HEK293 (cell line): ENCODE data around the gene EPHB3.

ENCODE experiments used
- CTCF ChIA-PET: fragments of 350-600 bp; formaldehyde crosslinking; extraction: SDS; loops from one replicate; lab custom pipeline; 2021; ENCODE audit warnings: antibody characterized with exemption; lab: Yijun Ruan, JAX
- POLR2A ChIA-PET: fragments of 300-600 bp; formaldehyde crosslinking; extraction: SDS; loops from one replicate; lab custom pipeline; 2020; ENCODE audit warnings: antibody characterized with exemption, inconsistent platforms; lab: Yijun Ruan, JAX
- H3K27ac ChIP-seq: fragments of 200-500 bp; sonication (Bioruptor generic); 2 replicates; pipeline ENCODE4 v1.5.1; 2014; ENCODE audit warnings: low read depth, low read length, control low read depth, inconsistent platforms; ENCODE audit errors: extremely low read depth
- H3K36me3 ChIP-seq, 2 experiments: fragments of 200-500 bp in 1 of 2; sonication (Bioruptor generic) in 1 of 2; 1 replicate in 1 of 2; 2 replicates in 1 of 2; pipeline ENCODE4 v1.5.1; 2014 to 2017; ENCODE audit warnings: inconsistent platforms in 2 of 2, low read length in 2 of 2; ENCODE audit not compliant: control insufficient read depth in 2 of 2, insufficient read depth in 1 of 2
- H3K4me1 ChIP-seq: fragments of 200-500 bp; sonication (Bioruptor generic); 2 replicates; pipeline ENCODE4 v1.5.1; 2014; ENCODE audit warnings: mild to moderate bottlenecking, low read length, inconsistent platforms; ENCODE audit not compliant: control insufficient read depth, insufficient read depth
- H3K4me3 ChIP-seq: 2 replicates; pipeline ENCODE4 v1.5.1; 2011; ENCODE audit warnings: low read depth, mild to moderate bottlenecking, control low read depth, low read length, moderate library complexity
- H3K9me3 ChIP-seq: fragments of 200-500 bp; sonication (Bioruptor generic); 2 replicates; pipeline ENCODE4 v1.5.1; 2014; ENCODE audit warnings: low read depth, low read length, inconsistent platforms; ENCODE audit not compliant: control insufficient read depth, insufficient read depth
- PRDM1 ChIP-seq: fragments of 450-650 bp; formaldehyde crosslinking; IDR thresholded peaks from 2 replicates; pipeline ENCODE4; 2016; ENCODE audit warnings: missing biosample characterization, missing genetic modification characterization
- YY2 ChIP-seq: fragments of 450-650 bp; formaldehyde crosslinking; IDR thresholded peaks from 2 replicates; pipeline ENCODE4 v1.5.1; 2016; ENCODE audit warnings: missing biosample characterization, missing genetic modification characterization
- ZBTB21 ChIP-seq: fragments of 450-650 bp; formaldehyde crosslinking; IDR thresholded peaks from 2 replicates; pipeline ENCODE4 v1.5.1; 2017; ENCODE audit warnings: missing biosample characterization, missing genetic modification characterization
- ZFHX2 ChIP-seq: fragments of 450-650 bp; formaldehyde crosslinking; conservative IDR thresholded peaks from 2 replicates; pipeline ENCODE4 v1.5.1; 2016; ENCODE audit warnings: missing biosample characterization, missing genetic modification characterization
- ZFP37 ChIP-seq: fragments of 450-650 bp; formaldehyde crosslinking; IDR thresholded peaks from 2 replicates; pipeline ENCODE4 v1.5.1; 2016; ENCODE audit warnings: missing biosample characterization, missing genetic modification characterization
- ZNF114 ChIP-seq: fragments of 450-650 bp; formaldehyde crosslinking; IDR thresholded peaks from 2 replicates; pipeline ENCODE4 v1.5.0; 2017; ENCODE audit warnings: missing biosample characterization, missing genetic modification characterization
- ZNF140 ChIP-seq: fragments of 450-650 bp; formaldehyde crosslinking; IDR thresholded peaks from 2 replicates; pipeline ENCODE4 v1.5.1; 2016; ENCODE audit warnings: missing biosample characterization, missing genetic modification characterization
- ZNF184 ChIP-seq: fragments of 450-650 bp; IDR thresholded peaks from 2 replicates; pipeline ENCODE4 v1.5.1; 2018; ENCODE audit warnings: missing biosample characterization, mild to moderate bottlenecking, missing genetic modification characterization
- ZNF202 ChIP-seq: fragments of 450-650 bp; formaldehyde crosslinking; IDR thresholded peaks from 2 replicates; pipeline ENCODE4 v1.5.1; 2016; ENCODE audit warnings: missing biosample characterization, missing genetic modification characterization, borderline replicate concordance
- ZNF211 ChIP-seq: fragments of 450-650 bp; formaldehyde crosslinking; IDR thresholded peaks from 2 replicates; pipeline ENCODE4 v1.5.1; 2016; ENCODE audit warnings: low read depth, missing biosample characterization, missing genetic modification characterization
- ZNF24 ChIP-seq: fragments of 450-650 bp; formaldehyde crosslinking; IDR thresholded peaks from 2 replicates; pipeline ENCODE4 v1.5.1; 2016; ENCODE audit warnings: missing biosample characterization, missing genetic modification characterization
- ZNF248 ChIP-seq: fragments of 450-650 bp; formaldehyde crosslinking; IDR thresholded peaks from 2 replicates; pipeline ENCODE4 v1.5.1; 2017; ENCODE audit warnings: missing biosample characterization, missing genetic modification characterization
- ZNF292 ChIP-seq: fragments of 450-650 bp; formaldehyde crosslinking; IDR thresholded peaks from 2 replicates; pipeline ENCODE4 v1.5.1; 2016; ENCODE audit warnings: low read depth, missing biosample characterization, missing genetic modification characterization, borderline replicate concordance
- ZNF335 ChIP-seq: fragments of 450-650 bp; formaldehyde crosslinking; conservative IDR thresholded peaks from 2 replicates; pipeline ENCODE4 v1.5.1; 2016; ENCODE audit warnings: missing biosample characterization, missing genetic modification characterization
- ZNF354C ChIP-seq: fragments of 450-650 bp; formaldehyde crosslinking; IDR thresholded peaks from 2 replicates; pipeline ENCODE4 v1.5.1; 2016; ENCODE audit warnings: missing biosample characterization, missing genetic modification characterization, low read depth, borderline replicate concordance
- ZNF391 ChIP-seq: fragments of 450-650 bp; formaldehyde crosslinking; IDR thresholded peaks from 2 replicates; pipeline ENCODE4 v1.5.1; 2016; ENCODE audit warnings: low read depth, missing biosample characterization, missing genetic modification characterization, borderline replicate concordance
- ZNF514 ChIP-seq: fragments of 450-650 bp; formaldehyde crosslinking; IDR thresholded peaks from 2 replicates; pipeline ENCODE4 v1.5.1; 2016; ENCODE audit warnings: missing biosample characterization, missing genetic modification characterization
- ZNF555 ChIP-seq: fragments of 450-650 bp; formaldehyde crosslinking; conservative IDR thresholded peaks from 2 replicates; pipeline ENCODE4 v1.5.1; 2017; ENCODE audit warnings: missing biosample characterization, mild to moderate bottlenecking, missing genetic modification characterization, inconsistent platforms
- ZNF571 ChIP-seq: fragments of 450-650 bp; formaldehyde crosslinking; IDR thresholded peaks from 2 replicates; pipeline ENCODE4 v1.5.0; 2017; ENCODE audit warnings: missing biosample characterization, missing genetic modification characterization
- ZNF596 ChIP-seq: fragments of 450-650 bp; IDR thresholded peaks from 2 replicates; pipeline ENCODE4 v1.5.0; 2018; ENCODE audit warnings: missing biosample characterization, mild to moderate bottlenecking, missing genetic modification characterization, moderate library complexity
- ZNF600 ChIP-seq: fragments of 450-650 bp; formaldehyde crosslinking; IDR thresholded peaks from 2 replicates; pipeline ENCODE4 v1.5.1; 2016; ENCODE audit warnings: missing biosample characterization, missing genetic modification characterization
- ZNF623 ChIP-seq: fragments of 450-650 bp; formaldehyde crosslinking; IDR thresholded peaks from 2 replicates; pipeline ENCODE4 v1.5.1; 2016; ENCODE audit warnings: missing biosample characterization, missing genetic modification characterization
- TF ChIP-seq, protein P1 (sequence below): fragments of 450-650 bp; formaldehyde crosslinking; IDR thresholded peaks from 2 replicates; pipeline ENCODE4 v1.5.1; 2017; ENCODE audit warnings: missing biosample characterization, missing genetic modification characterization
- TF ChIP-seq, protein P2 (sequence below): fragments of 450-650 bp; formaldehyde crosslinking; IDR thresholded peaks from 2 replicates; pipeline ENCODE4 v1.5.1; 2016; ENCODE audit warnings: missing biosample characterization, missing genetic modification characterization

The EPHB3 gene

DNA sequence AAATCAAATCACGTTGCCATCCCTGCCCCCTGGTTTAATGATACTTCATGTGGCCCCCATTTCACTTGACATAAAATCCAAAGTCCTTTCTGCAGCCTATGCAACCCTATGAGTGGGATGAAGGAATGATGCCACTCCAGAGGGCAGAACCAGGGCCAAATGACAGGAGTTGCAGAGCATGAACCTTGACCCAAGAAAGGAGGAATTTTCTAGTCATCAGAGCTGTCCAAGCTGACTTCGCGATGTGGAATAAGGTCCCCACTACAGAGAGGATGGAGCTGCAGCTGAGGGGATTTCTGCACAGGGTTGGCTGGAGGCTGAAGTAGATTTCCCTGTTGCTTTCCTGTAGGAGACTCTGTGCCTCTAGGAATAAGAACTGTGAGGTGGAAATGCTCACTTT is 15.8 kb upstream of the EPHB3 start:
- Histone ChIP-seq H3K9me3 (no peaks in the 10 kb centered on the region), H3K4me3 (no peak overlapping the region), H3K27ac (no peak overlapping the region), H3K36me3 (no peaks in the 10 kb centered on the region), H3K4me1 (no peaks in the 10 kb centered on the region)
- CTCF ChIA-PET = interaction anchor here (0.5 to 12.4 kb wide), 5 partner anchors 32 to 233 kb away, joined by 3 to 184 read pairs (median 4); no protein-coding TSS in a partner anchor
- POLR2A ChIA-PET = no interaction called here
- TF ChIP-seq ZNF555 (tag by site-specific recombination) (no peak), ZNF354C (no peak), ZFHX2 (tag by site-specific recombination) (no peak), PRDM1 (tag by site-specific recombination) (no peak), ZFP37 (tag by site-specific recombination) (no peak), ZBTB21 (no peak), ZNF623 (tag by site-specific recombination) (no peak), ZNF571 (tag by site-specific recombination) (no peak), ZNF514 (tag by site-specific recombination) (no peak), ZNF140 (tag by site-specific recombination) (no peak), ZNF391 (tag by site-specific recombination) (no peak), ZNF335 (no peak), ZNF184 (no peak), ZNF248 (tag by site-specific recombination) (no peak), ZNF292 (no peak)

- no peaks in the 10 kb centered on the region for H3K36me3 ChIP-seq
- no peak overlapping the region for H3K27ac ChIP-seq
- H3K9me3 ChIP-seq = no peaks in the 10 kb centered on the region
- CTCF ChIA-PET = interaction anchor here (0.5 to 12.4 kb wide), 4 partner anchors 32 to 309 kb away, joined by 3 to 184 read pairs (median 4); no protein-coding TSS in a partner anchor
- POLR2A ChIA-PET = no interaction called here
- H3K4me3 ChIP-seq = no peak overlapping the region
- no peaks in the 10 kb centered on the region for H3K4me1 ChIP-seq
- no peak for TF ChIP-seq YY2 (tag by site-specific recombination)
- TF ChIP-seq ZNF623 (tag by site-specific recombination) = no peak
- TF ChIP-seq ZNF202 (tag by site-specific recombination) = no peak
- TF ChIP-seq ZNF24 (tag by site-specific recombination) = no peak
- TF ChIP-seq ZNF335 = no peak
- TF ChIP-seq, protein P1, sequence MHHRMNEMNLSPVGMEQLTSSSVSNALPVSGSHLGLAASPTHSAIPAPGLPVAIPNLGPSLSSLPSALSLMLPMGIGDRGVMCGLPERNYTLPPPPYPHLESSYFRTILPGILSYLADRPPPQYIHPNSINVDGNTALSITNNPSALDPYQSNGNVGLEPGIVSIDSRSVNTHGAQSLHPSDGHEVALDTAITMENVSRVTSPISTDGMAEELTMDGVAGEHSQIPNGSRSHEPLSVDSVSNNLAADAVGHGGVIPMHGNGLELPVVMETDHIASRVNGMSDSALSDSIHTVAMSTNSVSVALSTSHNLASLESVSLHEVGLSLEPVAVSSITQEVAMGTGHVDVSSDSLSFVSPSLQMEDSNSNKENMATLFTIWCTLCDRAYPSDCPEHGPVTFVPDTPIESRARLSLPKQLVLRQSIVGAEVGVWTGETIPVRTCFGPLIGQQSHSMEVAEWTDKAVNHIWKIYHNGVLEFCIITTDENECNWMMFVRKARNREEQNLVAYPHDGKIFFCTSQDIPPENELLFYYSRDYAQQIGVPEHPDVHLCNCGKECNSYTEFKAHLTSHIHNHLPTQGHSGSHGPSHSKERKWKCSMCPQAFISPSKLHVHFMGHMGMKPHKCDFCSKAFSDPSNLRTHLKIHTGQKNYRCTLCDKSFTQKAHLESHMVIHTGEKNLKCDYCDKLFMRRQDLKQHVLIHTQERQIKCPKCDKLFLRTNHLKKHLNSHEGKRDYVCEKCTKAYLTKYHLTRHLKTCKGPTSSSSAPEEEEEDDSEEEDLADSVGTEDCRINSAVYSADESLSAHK (tag by site-specific recombination) = no peak
- no peak for TF ChIP-seq ZNF600 (tag by site-specific recombination)
- TF ChIP-seq, protein P2, sequence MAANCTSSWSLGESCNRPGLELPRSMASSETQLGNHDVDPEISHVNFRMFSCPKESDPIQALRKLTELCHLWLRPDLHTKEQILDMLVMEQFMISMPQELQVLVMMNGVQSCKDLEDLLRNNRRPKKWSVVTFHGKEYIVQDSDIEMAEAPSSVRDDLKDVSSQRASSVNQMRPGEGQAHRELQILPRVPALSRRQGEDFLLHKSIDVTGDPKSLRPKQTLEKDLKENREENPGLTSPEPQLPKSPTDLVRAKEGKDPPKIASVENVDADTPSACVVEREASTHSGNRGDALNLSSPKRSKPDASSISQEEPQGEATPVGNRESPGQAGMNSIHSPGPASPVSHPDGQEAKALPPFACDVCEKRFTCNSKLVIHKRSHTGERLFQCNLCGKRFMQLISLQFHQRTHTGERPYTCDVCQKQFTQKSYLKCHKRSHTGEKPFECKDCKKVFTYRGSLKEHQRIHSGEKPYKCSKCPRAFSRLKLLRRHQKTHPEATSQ (tag by site-specific recombination) = no peak
- TF ChIP-seq ZNF184 = no peak
- no peak for TF ChIP-seq ZNF596 (tag by site-specific recombination)
- no peak for TF ChIP-seq ZNF114
- TF ChIP-seq ZNF211 (tag by site-specific recombination) = no peak
These were observed 15.3 kb upstream of the EPHB3 start for GRCh38 chr3:184546252-184546651.
